NCI-H226 (cell line): ENCODE results near the gene ATR.
"Not testable (repeated sequence)": the region's sequence is repeated elsewhere in the genome, so short reads cannot be mapped to it uniquely, and the experiment has no call there.

ENCODE experiments used
- DNase-seq: peaks from one replicate; pipeline ENCODE4 v3.0.0-alpha.2; 2015

The ATR gene

DNA sequence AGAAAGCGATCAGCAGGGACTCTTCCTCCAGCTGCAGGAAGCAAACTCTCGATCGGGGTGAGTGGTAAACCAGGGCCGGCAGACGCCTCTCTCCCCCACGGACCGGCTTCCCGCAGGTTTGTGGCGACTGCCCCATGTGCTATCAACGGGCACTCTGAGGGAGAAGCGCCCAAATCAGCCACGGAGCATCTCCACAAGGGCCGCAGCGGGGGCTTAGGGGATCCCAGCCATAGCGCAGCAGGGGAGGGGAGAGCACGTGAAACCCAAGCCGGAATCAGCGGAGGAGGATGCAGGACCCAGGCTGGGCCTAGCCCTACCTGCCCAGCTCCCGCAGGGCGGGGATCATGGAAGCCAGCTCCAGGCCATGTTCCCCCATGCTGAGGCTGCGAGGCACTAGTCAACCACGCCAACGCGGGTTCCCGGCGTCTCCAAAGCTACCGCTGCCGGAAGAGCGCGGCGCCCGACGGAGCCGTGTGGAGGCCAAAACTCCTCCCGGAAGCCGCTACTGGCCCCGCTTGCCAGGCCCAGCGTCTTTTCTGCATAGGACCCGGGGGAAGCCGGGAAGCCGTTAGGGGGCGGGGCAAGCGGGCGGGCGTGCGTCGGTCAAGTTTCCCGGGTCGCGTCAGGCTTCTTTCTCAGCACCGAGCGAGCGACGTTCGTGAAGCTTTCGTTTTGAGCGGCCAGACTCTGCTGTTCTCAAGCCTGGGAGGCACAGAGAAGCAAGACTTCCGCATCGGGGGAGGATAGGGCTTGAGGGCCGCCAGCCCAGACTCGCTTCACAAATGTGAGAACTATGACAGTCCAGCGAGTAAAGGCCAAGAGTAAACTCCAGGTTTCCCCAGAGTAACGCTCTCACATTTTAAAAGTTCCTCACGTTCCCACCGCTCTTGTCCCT, at the start of gene ATR:
TSS of gene ATR (minus strand) at position 405 of the 895 bp plus-strand sequence. CDS start at position 376, 29 bp downstream.
- peak; percentile 97 for DNase-seq

DNA sequence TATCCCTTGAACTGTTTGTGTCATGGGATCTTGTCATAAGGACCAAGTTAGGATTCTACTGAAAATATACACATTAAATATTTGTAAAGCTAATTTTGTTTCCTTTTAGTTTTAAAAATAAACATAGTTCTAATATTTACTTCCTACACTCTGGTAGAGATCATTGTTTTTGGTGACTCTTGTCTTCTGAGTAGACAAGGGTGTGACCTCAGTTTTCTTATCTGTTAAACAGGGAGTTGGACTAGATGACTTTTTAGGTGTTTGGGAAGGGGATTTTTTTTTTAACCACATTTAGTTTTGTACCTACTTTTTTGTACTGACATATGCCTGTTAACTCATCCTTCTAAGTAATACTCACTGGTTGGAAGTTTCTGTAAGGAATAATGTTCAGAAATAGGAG, 48.4 kb upstream of the ATR start:
- no peak for DNase-seq

GRCh38 chr3:142625153-142625440, 46.6 kb upstream of the ATR start:
- DNase-seq, result no peak

- no peak for DNase-seq
Observed at GRCh38 chr3:142624341-142625152, 46.0 kb upstream of the ATR start.

DNA sequence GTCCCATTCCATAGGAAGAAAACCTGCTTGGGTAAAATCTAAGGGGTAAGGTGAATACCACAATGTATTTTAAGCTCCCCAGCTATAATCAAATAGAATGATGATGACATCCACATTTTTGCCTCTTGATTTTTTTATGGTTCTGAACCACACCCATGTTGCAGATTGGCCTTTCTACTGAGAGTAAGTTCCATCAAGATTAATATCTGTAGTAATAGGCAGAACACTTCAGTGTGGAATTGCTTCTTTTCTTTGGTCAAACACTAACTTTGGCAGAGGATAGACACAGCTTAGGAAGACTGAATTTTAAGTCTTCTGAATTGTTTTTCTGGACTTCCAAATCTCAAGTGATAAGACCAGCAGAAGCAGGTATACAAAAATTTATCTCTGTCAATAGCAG, 44.7 kb upstream of the ATR start:
- no peak for DNase-seq

DNA sequence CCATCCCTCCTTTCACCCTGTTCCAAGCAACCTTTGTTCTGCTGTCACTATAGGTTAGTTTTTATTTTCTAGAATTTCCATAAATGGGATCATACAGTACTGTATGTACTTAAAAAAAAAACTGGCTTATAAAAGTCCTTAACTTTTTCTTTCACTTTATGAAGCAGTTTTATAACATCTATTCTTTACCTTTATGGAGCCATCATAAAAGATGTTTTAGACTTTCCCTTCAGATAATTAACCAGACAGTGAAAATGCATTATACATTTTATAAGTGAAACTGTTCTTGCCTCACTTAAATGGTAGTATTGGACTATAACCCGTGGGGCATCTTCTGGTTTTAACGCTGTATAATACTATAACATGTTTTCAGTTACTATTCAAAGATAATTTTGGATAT, 43.9 kb upstream of the ATR start:
- DNase-seq, result no peak

DNA sequence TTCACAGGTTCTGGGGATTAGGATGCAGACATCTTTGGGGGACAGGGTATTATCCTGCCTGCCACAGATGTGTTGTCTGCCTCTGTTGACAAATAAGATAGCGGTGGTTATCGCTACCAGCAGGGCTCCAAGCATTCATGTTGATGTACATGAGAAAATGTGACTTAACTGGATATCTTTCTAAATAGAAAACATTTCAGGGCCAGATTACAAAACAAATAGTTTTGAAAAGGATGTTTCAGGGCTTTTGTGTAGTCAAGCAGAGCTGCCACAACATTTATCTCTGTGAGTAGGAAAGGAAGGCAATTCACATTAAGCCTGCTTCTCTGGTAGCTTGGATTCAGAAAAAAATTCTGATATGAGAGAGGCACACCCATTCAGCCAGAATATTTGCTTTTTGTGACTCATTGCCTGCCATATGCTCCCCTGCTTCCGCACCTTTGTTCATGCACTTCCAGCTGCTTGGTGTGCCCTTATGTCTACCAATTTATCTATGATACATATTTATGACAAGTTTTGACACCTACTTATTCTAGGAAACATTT, 40.5 kb upstream of the ATR start:
- DNase-seq, result no peak

GRCh38 chr3:142615171-142615570, 36.6 kb upstream of the ATR start:
- no peak for DNase-seq

DNA sequence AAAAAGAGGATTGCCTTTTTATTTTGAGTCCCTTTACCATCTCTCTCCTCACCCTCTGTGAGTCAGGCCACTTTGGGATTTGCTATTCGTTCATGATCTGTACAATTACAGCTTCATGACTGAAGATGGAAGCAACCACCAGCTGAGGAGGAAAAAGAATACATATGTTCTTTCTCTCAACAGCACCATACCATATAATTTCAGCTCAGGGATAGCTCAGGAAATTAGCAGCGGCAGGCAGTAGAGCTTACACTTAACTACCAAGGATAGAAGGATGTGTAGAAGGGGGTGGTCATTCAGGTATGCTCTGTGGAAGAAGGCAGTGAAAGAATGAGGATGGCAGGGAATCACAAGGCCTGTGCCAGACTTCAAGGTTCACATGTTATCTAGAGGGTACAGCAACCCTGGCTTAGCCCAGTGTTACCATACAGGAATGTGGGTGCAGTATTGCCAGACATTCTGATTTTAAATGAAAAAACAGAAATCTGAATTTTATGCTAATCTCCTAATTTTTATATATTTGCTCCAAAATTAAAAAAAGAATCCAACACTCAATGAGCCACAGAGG, 35.6 kb upstream of the ATR start:
- no peak for DNase-seq

DNA sequence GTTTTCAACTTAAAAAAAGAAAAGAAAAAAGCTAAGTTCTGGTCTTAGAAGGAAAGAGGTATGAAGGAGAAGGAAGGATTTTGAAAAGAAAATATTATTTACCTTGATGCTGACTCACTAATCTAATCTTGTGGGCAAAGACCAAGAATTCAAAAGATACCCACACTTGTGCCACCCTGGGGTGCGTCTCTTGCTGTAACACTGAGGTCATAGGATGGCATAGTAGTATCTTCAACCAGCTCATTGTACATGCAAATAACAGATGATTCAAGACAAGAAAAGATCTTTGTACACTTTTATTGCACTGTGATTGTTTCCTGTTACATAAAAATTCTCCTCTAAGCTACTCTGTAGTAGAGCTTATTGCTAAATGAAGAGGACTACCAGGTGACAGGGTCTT, 35.0 kb upstream of the ATR start:
- DNase-seq, result peak; percentile 26

- DNase-seq, result no peak
Observed at GRCh38 chr3:142611206-142611605, 32.7 kb upstream of the ATR start.

- DNase-seq, result no peak
Observed at GRCh38 chr3:142609136-142609535, 30.6 kb upstream of the ATR start.

- no peak for DNase-seq
Observed at GRCh38 chr3:142608631-142609030, 30.1 kb upstream of the ATR start.

GRCh38 chr3:142604940-142605339, 26.4 kb upstream of the ATR start:
- no peak for DNase-seq

GRCh38 chr3:142603386-142603705, 24.8 kb upstream of the ATR start:
- not testable (repeated sequence) for DNase-seq

- DNase-seq, result no peak
Observed at GRCh38 chr3:142602619-142603385, 24.3 kb upstream of the ATR start.

DNA sequence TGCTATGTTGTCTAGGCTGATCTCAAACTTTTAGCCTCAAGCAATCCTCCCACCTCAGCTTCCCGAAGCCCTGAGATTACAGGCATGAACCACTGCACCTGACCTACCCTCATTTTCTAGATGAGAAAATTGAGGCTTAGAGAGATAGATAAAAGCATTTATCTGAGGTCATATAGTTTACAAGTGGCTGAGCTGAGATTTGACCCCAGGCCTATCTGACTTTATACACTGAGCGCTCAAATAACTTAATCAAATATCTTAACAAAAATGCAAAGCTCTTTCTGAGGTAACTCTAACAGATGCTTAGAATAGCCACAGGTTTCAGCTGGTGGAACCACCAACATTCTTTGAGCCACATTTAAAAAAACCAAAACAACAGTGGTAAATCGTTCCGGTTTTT, 23.2 kb upstream of the ATR start:
- DNase-seq, result peak; percentile 36

- no peak for DNase-seq
Observed at GRCh38 chr3:142597906-142598305, 19.4 kb upstream of the ATR start.

GRCh38 chr3:142596726-142597088, 18.2 kb upstream of the ATR start:
- no peak for DNase-seq

DNA sequence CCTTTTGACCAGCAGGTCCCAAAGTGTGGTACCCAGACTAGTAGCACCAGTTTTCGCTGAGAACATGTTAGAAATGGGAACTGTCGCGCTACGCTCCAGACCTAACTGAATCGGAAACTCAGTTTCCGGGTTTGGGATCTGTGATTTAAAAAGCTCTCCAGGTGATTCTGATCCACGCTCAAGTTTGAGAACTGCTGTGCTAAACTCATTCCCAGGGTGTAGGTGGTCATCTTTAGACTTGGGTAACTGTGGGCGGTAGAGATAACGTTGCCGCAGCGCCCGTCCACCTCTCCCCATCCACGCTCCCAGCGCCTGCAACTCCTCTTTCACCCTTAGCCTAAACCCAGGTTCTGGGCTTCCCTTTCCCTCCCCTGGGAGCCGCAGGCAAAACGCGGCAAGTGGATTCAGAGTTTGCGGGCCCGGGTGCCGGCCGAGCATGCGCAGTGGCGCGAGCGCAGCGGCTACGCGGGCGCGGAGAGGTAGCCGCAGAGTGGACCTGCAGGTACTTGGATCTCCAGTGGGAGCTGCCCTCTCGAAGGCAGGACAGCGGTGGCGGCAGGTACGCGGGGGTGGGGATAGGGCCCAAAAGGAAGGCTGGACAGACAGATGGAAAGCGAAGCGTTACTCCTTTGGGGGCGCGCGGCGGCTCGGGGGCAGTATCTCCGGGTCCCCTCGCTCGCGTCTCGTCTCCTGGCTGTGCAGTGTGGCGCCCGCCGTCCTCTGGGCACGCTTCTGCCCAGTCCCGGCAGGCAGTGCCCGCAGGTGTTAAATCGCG, 17.6 kb upstream of the ATR start, which contains the start of gene PLS1:
TSS of gene PLS1 (plus strand) at position 443 of the 775 bp plus-strand sequence. CDS start 67,845 bp downstream, outside the sequence.
- peak; percentile 78 for DNase-seq

DNA sequence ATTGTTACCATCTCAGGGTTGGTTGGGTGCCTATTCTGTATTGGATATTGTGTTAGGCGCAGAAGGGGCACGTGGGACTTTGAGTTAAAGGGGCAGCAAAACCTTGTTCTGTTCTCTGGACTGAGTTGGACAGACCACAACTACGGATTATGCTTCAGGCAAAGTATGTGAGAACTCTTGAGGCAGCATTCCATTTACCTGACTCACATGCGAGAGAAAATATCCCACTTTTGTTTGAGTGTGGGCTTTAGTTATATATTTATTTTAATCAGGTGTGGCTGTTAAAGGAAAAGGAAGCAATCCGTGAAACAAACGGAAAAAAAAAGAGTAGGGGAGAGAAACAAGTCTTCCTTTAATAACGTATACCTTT, 17.0 kb upstream of the ATR start:
- DNase-seq, result peak; percentile 83

DNA sequence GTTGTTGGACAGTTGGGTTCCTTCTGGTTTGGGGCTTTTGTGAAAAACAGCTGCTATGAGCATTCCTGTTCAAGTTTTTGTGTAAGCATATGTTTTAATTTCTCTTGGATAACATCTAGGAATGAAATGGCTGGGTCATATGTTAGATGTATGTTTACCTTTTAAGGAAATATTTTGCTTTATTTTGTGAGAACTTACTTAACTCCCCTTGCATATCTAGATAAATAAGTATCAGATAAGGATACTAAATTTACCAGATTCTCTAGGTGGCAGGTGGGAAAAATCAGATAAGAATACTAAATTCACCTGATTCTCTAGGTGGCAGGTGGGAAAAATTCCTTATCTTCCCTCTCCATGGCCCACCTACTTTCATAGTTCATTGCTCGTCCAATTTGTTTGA, 16.6 kb upstream of the ATR start:
- DNase-seq, result no peak
